PFSK-1 (cell line): ENCODE data around the gene PCLO.

ENCODE experiments used
- FOXP2 ChIP-seq: optimal IDR thresholded peaks from 2 replicates; pipeline ENCODE3; 2011; ENCODE audit warnings: borderline replicate concordance, control low read depth, inconsistent platforms; ENCODE audit not compliant: insufficient read depth; ENCODE audit errors: extremely low read length, extremely low read depth
- POLR2AphosphoS5 ChIP-seq: IDR thresholded peaks from 2 replicates; pipeline ENCODE4 v1.6.1; 2012; ENCODE audit warnings: low read depth, mild to moderate bottlenecking, control low read depth, low read length, moderate library complexity
- SIN3A ChIP-seq: IDR thresholded peaks from 2 replicates; pipeline ENCODE4 v1.6.1; 2012; ENCODE audit warnings: mild to moderate bottlenecking, low read length, moderate library complexity, borderline replicate concordance; ENCODE audit not compliant: insufficient read depth
- TAF1 ChIP-seq: IDR thresholded peaks from 2 replicates; pipeline ENCODE4 v1.6.1; 2012; ENCODE audit warnings: low read length, control low read depth, borderline replicate concordance; ENCODE audit not compliant: insufficient read depth
- TF ChIP-seq, protein P1 (sequence below), 2 experiments: IDR thresholded peaks; 2 replicates each; pipeline versions ENCODE4 v1.6.1 to v1.8.0; 2011 to 2012; ENCODE audit warnings: low read depth in 2 of 2, low read length in 2 of 2, control low read depth in 1 of 2, inconsistent platforms in 1 of 2, mild to moderate bottlenecking in 1 of 2, moderate library complexity in 1 of 2; ENCODE audit not compliant: insufficient read depth in 1 of 2

Gene PCLO

GRCh38 chr7:83190659-83191389 lies 28.1 kb upstream of the PCLO start:
- TF ChIP-seq TAF1, result no peak
- TF ChIP-seq SIN3A, result no peak
- no peak for TF ChIP-seq FOXP2
- TF ChIP-seq, protein P1, sequence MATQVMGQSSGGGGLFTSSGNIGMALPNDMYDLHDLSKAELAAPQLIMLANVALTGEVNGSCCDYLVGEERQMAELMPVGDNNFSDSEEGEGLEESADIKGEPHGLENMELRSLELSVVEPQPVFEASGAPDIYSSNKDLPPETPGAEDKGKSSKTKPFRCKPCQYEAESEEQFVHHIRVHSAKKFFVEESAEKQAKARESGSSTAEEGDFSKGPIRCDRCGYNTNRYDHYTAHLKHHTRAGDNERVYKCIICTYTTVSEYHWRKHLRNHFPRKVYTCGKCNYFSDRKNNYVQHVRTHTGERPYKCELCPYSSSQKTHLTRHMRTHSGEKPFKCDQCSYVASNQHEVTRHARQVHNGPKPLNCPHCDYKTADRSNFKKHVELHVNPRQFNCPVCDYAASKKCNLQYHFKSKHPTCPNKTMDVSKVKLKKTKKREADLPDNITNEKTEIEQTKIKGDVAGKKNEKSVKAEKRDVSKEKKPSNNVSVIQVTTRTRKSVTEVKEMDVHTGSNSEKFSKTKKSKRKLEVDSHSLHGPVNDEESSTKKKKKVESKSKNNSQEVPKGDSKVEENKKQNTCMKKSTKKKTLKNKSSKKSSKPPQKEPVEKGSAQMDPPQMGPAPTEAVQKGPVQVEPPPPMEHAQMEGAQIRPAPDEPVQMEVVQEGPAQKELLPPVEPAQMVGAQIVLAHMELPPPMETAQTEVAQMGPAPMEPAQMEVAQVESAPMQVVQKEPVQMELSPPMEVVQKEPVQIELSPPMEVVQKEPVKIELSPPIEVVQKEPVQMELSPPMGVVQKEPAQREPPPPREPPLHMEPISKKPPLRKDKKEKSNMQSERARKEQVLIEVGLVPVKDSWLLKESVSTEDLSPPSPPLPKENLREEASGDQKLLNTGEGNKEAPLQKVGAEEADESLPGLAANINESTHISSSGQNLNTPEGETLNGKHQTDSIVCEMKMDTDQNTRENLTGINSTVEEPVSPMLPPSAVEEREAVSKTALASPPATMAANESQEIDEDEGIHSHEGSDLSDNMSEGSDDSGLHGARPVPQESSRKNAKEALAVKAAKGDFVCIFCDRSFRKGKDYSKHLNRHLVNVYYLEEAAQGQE (IDR thresholded peaks at IDR 0.05; ENCODE audit: insufficient read depth in 1 of 2, low read depth in 2 of 2, low read length in 2 of 2), result no peak
- no peak for TF ChIP-seq POLR2AphosphoS5

DNA sequence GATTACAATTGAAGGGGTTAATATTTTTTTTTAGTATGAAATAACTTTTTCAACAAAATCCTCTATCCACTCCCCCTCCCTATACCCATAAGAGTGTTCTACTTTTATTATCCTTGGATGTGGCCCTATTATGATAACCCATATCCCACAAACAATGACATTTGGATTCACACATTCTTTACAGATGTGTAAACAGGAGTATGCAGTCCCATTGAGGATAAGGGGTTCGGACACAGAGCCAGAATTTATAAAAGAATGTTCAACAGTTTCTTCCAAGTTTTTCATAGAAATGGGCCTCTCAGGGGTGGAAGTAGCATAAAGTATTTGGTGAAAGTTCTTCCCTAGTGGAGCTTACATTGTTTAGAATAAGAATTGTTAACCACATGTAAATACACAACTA lies 16.1 kb upstream of the PCLO start:
- TF ChIP-seq TAF1, result no peak
- TF ChIP-seq, protein P1 (IDR thresholded peaks at IDR 0.05; ENCODE audit: insufficient read depth in 1 of 2, low read depth in 2 of 2, low read length in 2 of 2), result no peak
- TF ChIP-seq POLR2AphosphoS5, result no peak
- no peak for TF ChIP-seq SIN3A
- TF ChIP-seq FOXP2, result no peak

DNA sequence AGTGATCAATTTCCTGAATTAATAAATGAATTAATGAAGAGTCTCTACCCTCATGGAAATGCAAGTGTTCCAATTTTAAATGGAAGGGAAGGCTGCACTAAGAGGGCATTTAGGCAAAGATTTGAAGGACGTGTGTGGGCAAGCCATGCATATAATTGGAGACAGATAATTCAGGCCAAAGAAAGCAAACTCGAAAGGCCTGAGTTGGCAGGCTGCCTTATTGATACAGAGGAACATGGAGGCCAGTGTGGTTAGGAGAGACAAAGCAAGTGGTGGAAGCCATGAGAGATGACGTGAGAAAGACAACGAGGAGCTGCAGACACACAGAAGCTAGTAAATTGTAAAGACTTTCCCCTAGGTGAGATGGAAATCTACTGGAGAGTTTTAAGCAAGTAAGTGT lies 15.4 kb upstream of the PCLO start:
- TF ChIP-seq FOXP2 (no peak), TAF1 (no peak), SIN3A (no peak), POLR2AphosphoS5 (no peak)
- TF ChIP-seq, protein P1 (IDR thresholded peaks at IDR 0.05; ENCODE audit: insufficient read depth in 1 of 2, low read depth in 2 of 2, low read length in 2 of 2), result no peak

DNA sequence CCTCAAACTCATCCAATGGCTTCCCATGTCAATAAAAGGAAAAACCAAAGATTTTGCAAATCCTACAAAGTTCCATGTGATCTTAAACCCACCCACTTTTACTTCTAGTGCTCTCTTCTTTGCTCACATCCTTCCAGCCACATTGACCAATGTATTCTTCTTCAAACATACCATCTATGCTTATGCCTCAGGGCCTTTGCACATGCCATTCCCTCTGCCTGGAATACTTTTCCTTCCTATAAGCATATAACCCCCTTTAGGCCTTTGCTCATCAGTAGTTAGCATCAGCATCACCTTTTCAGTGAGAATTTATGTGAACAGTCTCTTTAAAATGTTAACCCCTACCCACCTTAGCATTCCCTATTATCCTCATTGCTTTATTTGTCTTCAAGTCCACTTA lies 11.0 kb upstream of the PCLO start:
- no peak for TF ChIP-seq FOXP2
- TF ChIP-seq, protein P1 (IDR thresholded peaks at IDR 0.05; ENCODE audit: insufficient read depth in 1 of 2, low read depth in 2 of 2, low read length in 2 of 2), result no peak
- TF ChIP-seq TAF1, result no peak
- TF ChIP-seq POLR2AphosphoS5, result no peak
- no peak for TF ChIP-seq SIN3A
